Immature natural killer cell (primary cell): ENCODE results near the gene TEX22. TPM values are rescaled to one million over a fixed set of nuclear protein-coding genes. Genes with fewer than 3 reads are reported as not detected.
"Not testable (repeated sequence)": the region's sequence is repeated elsewhere in the genome, so short reads cannot be mapped to it uniquely, and the experiment has no call there.

ENCODE experiments used
- DNase-seq, 3 donors: peaks; one replicate each; pipeline ENCODE4 v3.0.0; 2022; ENCODE audit warnings: mixed read lengths in 1 of 3
- H3K27ac Mint-ChIP-seq, 6 donors: one replicate each; pipeline ENCODE4 v1.8.0; 2020; ENCODE audit warnings: mixed read lengths in 6 of 6, mild to moderate bottlenecking in 5 of 6, inconsistent platforms in 4 of 6, moderate library complexity in 3 of 6
- H3K27me3 Mint-ChIP-seq, 3 donors: one replicate each; pipeline ENCODE4 v1.8.0; 2020 to 2021; ENCODE audit warnings: low read depth in 3 of 3, mild to moderate bottlenecking in 3 of 3, mixed read lengths in 3 of 3, moderate library complexity in 3 of 3, inconsistent platforms in 1 of 3
- H3K36me3 Mint-ChIP-seq, 3 donors: one replicate each; pipeline ENCODE4 v1.8.0; 2020; ENCODE audit warnings: mixed read lengths in 3 of 3, inconsistent platforms in 2 of 3, mild to moderate bottlenecking in 2 of 3
- H3K4me1 Mint-ChIP-seq, 2 donors: one replicate each; pipeline ENCODE4 v1.8.0; 2020; ENCODE audit warnings: inconsistent platforms in 2 of 2, mild to moderate bottlenecking in 2 of 2, mixed read lengths in 2 of 2, moderate library complexity in 1 of 2
- H3K4me3 Mint-ChIP-seq, 5 donors: one replicate each; pipeline ENCODE4 v1.8.0; 2020; ENCODE audit warnings: mild to moderate bottlenecking in 5 of 5, mixed read lengths in 5 of 5, inconsistent platforms in 3 of 5, moderate library complexity in 3 of 5
- H3K9me3 Mint-ChIP-seq, 6 donors: one replicate each; pipeline ENCODE4 v1.8.0; 2020; ENCODE audit warnings: mild to moderate bottlenecking in 6 of 6, mixed read lengths in 6 of 6, inconsistent platforms in 4 of 6, moderate library complexity in 3 of 6
- polyA plus RNA-seq, 3 donors: library from polyadenylated mRNA; unstranded; fragments of 300-500 nt; fragmentation: Illumina TruSeq; gene quantifications; one replicate each; pipeline ENCODE4 v1.2.3, GENCODE V29; 2021

Gene TEX22
- polyA plus RNA-seq, 3 donors from 2014 or later, result 0.52 to 1.0 (median 0.79) TPM

GRCh38 chr14:105358140-105358846 is 40.0 kb upstream of the TEX22 start:
- no peak overlapping the region for H3K4me3 Mint-ChIP-seq
- DNase-seq, result no peak
- H3K36me3 Mint-ChIP-seq, result peaks cover 0 to 5% (median 5%) of the 10 kb centered on the region in 3 donors
- H3K4me1 Mint-ChIP-seq, result no peaks in the 10 kb centered on the region
- no peak overlapping the region for H3K27ac Mint-ChIP-seq
- no peaks in the 10 kb centered on the region for H3K9me3 Mint-ChIP-seq
- H3K27me3 Mint-ChIP-seq, result peaks cover 0 to 5% (median 3%) of the 10 kb centered on the region in 3 donors

GRCh38 chr14:105358943-105359342 is 39.4 kb upstream of the TEX22 start:
- peaks cover 4% of the 10 kb centered on the region in 2 donors for H3K4me1 Mint-ChIP-seq
- no peaks in the 10 kb centered on the region for H3K9me3 Mint-ChIP-seq
- peaks cover 0 to 8% (median 6%) of the 10 kb centered on the region in 3 donors for H3K27me3 Mint-ChIP-seq
- H3K36me3 Mint-ChIP-seq, result peaks cover 0 to 5% (median 5%) of the 10 kb centered on the region in 3 donors
- no peak overlapping the region for H3K27ac Mint-ChIP-seq
- DNase-seq, result no peak
- no peak overlapping the region for H3K4me3 Mint-ChIP-seq

- not testable (repeated sequence) for H3K27me3 Mint-ChIP-seq, DNase-seq, H3K9me3 Mint-ChIP-seq, H3K27ac Mint-ChIP-seq, H3K36me3 Mint-ChIP-seq, H3K4me3 Mint-ChIP-seq, H3K4me1 Mint-ChIP-seq
Observed at GRCh38 chr14:105361412-105361811, 36.9 kb upstream of the TEX22 start.

- Mint-ChIP-seq H3K27ac (peak overlapping the region in 2 of 6 donors; percentile 8 to 56), H3K4me3 (peak overlapping the region; percentile 68 to 83 (median 74)), H3K4me1 (peaks cover 5 to 7% of the 10 kb centered on the region in 2 donors), H3K36me3 (peaks cover 0 to 5% (median 5%) of the 10 kb centered on the region in 3 donors), H3K9me3 (no peaks in the 10 kb centered on the region), H3K27me3 (peaks cover 0 to 9% (median 3%) of the 10 kb centered on the region in 3 donors)
- DNase-seq, result peak; percentile 35 to 52 (median 52)
Observed at GRCh38 chr14:105363847-105364708, 34.3 kb upstream of the TEX22 start.

- no peak overlapping the region for H3K27ac Mint-ChIP-seq
Observed at GRCh38 chr14:105365101-105365500, 33.2 kb upstream of the TEX22 start.

GRCh38 chr14:105365681-105366080 is 32.7 kb upstream of the TEX22 start:
- peaks cover 0 to 9% (median 3%) of the 10 kb centered on the region in 3 donors for H3K27me3 Mint-ChIP-seq
- no peak for DNase-seq
- no peak overlapping the region for H3K27ac Mint-ChIP-seq
- H3K9me3 Mint-ChIP-seq, result no peaks in the 10 kb centered on the region
- H3K36me3 Mint-ChIP-seq, result peaks cover 0 to 5% (median 4%) of the 10 kb centered on the region in 3 donors
- H3K4me1 Mint-ChIP-seq, result peaks cover 7 to 8% of the 10 kb centered on the region in 2 donors
- no peak overlapping the region for H3K4me3 Mint-ChIP-seq

More at GRCh38 chr14:105365101-105365500, 33.2 kb upstream of the TEX22 start:
- H3K36me3 Mint-ChIP-seq, result peaks cover 0 to 5% (median 5%) of the 10 kb centered on the region in 3 donors
- no peak overlapping the region for H3K4me3 Mint-ChIP-seq
- H3K9me3 Mint-ChIP-seq, result no peaks in the 10 kb centered on the region
- H3K4me1 Mint-ChIP-seq, result peaks cover 5 to 7% of the 10 kb centered on the region in 2 donors
- peaks cover 0 to 9% (median 3%) of the 10 kb centered on the region in 3 donors for H3K27me3 Mint-ChIP-seq
- no peak for DNase-seq

- H3K4me1 Mint-ChIP-seq, result peaks cover 12 to 13% of the 10 kb centered on the region in 2 donors
- peak overlapping the region in 1 of 5 donors; percentile 33 for H3K4me3 Mint-ChIP-seq
- DNase-seq, result no peak
- H3K27ac Mint-ChIP-seq, result no peak overlapping the region
- H3K36me3 Mint-ChIP-seq, result peaks cover 0 to 4% (median 0%) of the 10 kb centered on the region in 3 donors
- H3K27me3 Mint-ChIP-seq, result peaks cover 0 to 8% (median 2%) of the 10 kb centered on the region in 3 donors
- H3K9me3 Mint-ChIP-seq, result no peaks in the 10 kb centered on the region
Observed at GRCh38 chr14:105366386-105367074, 31.8 kb upstream of the TEX22 start.

- Mint-ChIP-seq H3K9me3 (no peaks in the 10 kb centered on the region), H3K4me1 (peaks cover 12 to 13% of the 10 kb centered on the region in 2 donors), H3K4me3 (no peak overlapping the region), H3K36me3 (peaks cover 0 to 4% (median 0%) of the 10 kb centered on the region in 3 donors), H3K27ac (no peak overlapping the region), H3K27me3 (peaks cover 0 to 8% (median 2%) of the 10 kb centered on the region in 3 donors)
- no peak for DNase-seq
Observed at GRCh38 chr14:105367116-105368031, 31.0 kb upstream of the TEX22 start.

GRCh38 chr14:105368032-105368417 is 30.3 kb upstream of the TEX22 start:
- H3K4me1 Mint-ChIP-seq, result peaks cover 12 to 13% of the 10 kb centered on the region in 2 donors
- peaks cover 0 to 8% (median 2%) of the 10 kb centered on the region in 3 donors for H3K27me3 Mint-ChIP-seq
- H3K36me3 Mint-ChIP-seq, result peaks cover 0 to 4% (median 0%) of the 10 kb centered on the region in 3 donors
- no peak overlapping the region for H3K27ac Mint-ChIP-seq
- no peaks in the 10 kb centered on the region for H3K9me3 Mint-ChIP-seq
- H3K4me3 Mint-ChIP-seq, result no peak overlapping the region
- no peak for DNase-seq

- peaks cover 0 to 8% (median 2%) of the 10 kb centered on the region in 3 donors for H3K27me3 Mint-ChIP-seq
- no peak for DNase-seq
- peaks cover 12 to 13% of the 10 kb centered on the region in 2 donors for H3K4me1 Mint-ChIP-seq
- peaks cover 0 to 4% (median 0%) of the 10 kb centered on the region in 3 donors for H3K36me3 Mint-ChIP-seq
- H3K9me3 Mint-ChIP-seq, result no peaks in the 10 kb centered on the region
- H3K27ac Mint-ChIP-seq, result no peak overlapping the region
- H3K4me3 Mint-ChIP-seq, result no peak overlapping the region
Observed at GRCh38 chr14:105368426-105368825, 29.9 kb upstream of the TEX22 start.

GRCh38 chr14:105368910-105369652 is 29.3 kb upstream of the TEX22 start:
- DNase-seq, result no peak
- Mint-ChIP-seq H3K27me3 (peaks cover 0 to 2% (median 0%) of the 10 kb centered on the region in 3 donors), H3K4me3 (no peak overlapping the region), H3K27ac (no peak overlapping the region), H3K36me3 (peaks cover 0 to 4% (median 0%) of the 10 kb centered on the region in 3 donors), H3K4me1 (peaks cover 7% of the 10 kb centered on the region in 2 donors), H3K9me3 (no peaks in the 10 kb centered on the region)

GRCh38 chr14:105369653-105370040 is 28.7 kb upstream of the TEX22 start:
- Mint-ChIP-seq H3K27me3 (peaks cover 0 to 2% (median 0%) of the 10 kb centered on the region in 3 donors), H3K9me3 (no peaks in the 10 kb centered on the region), H3K4me3 (no peak overlapping the region), H3K4me1 (peaks cover 6 to 7% of the 10 kb centered on the region in 2 donors), H3K27ac (no peak overlapping the region), H3K36me3 (peaks cover 0 to 4% (median 0%) of the 10 kb centered on the region in 3 donors)
- no peak for DNase-seq
